Measurements from ENCODE around the gene CACNA1C. TPM values are rescaled to one million over a fixed set of nuclear protein-coding genes. Genes with fewer than 3 reads are reported as not detected.

CACNA1C gene
- total RNA-seq, 4 donors from 2014 or later, result 3.8 to 13.6 (median 5.7) TPM

- no peak for TF ChIP-seq CTCF (IDR thresholded peaks at IDR 0.05)
- DNase-seq (ENCODE audit: low spot score) (no peak), ATAC-seq (ENCODE audit: low FRiP score) (no peak)
These were observed 526.0 kb downstream of the CACNA1C start for GRCh38 chr12:2578772-2579171.

- no peak for DNase-seq (ENCODE audit: low spot score)
These were observed 528.0 kb downstream of the CACNA1C start for GRCh38 chr12:2580821-2581220.

GRCh38 chr12:2581293-2582045, 528.7 kb downstream of the CACNA1C start:
- DNase-seq (ENCODE audit: low spot score) (no peak), ATAC-seq (ENCODE audit: low FRiP score) (no peak)
- no peak for TF ChIP-seq CTCF (IDR thresholded peaks at IDR 0.05)

More at GRCh38 chr12:2580821-2581220, 528.0 kb downstream of the CACNA1C start:
- TF ChIP-seq CTCF (IDR thresholded peaks at IDR 0.05), result no peak
- no peak for ATAC-seq (ENCODE audit: low FRiP score)

GRCh38 chr12:2582631-2583030, 529.8 kb downstream of the CACNA1C start:
- no peak for TF ChIP-seq CTCF (IDR thresholded peaks at IDR 0.05)
- no peak for ATAC-seq (ENCODE audit: low FRiP score)
- no peak for DNase-seq (ENCODE audit: low spot score)

GRCh38 chr12:2583091-2583497, 530.3 kb downstream of the CACNA1C start:
- ATAC-seq (ENCODE audit: low FRiP score), result peak; percentile 69
- peak; percentile 43 for DNase-seq (ENCODE audit: low spot score)
- peak in 2 of 3 donors; percentile 15 to 79 for TF ChIP-seq CTCF (IDR thresholded peaks at IDR 0.05)

GRCh38 chr12:2583642-2584401, 531.0 kb downstream of the CACNA1C start:
- no peak for TF ChIP-seq CTCF (IDR thresholded peaks at IDR 0.05)
- ATAC-seq (ENCODE audit: low FRiP score), result no peak
- no peak for DNase-seq (ENCODE audit: low spot score)
